GM12878 (cell line): ENCODE data around the gene RFC1. TPM values are rescaled to one million over a fixed set of nuclear protein-coding genes. Genes with fewer than 3 reads are reported as not detected.

ENCODE experiments used
- BACH1 ChIP-seq: fragments of 450-650 bp; IDR thresholded peaks from 2 replicates; pipeline ENCODE4 v1.6.1; 2017; ENCODE audit warnings: mild to moderate bottlenecking, borderline replicate concordance
- BRCA1 ChIP-seq: IDR thresholded peaks from 2 replicates; pipeline ENCODE4 v1.6.1; 2011; ENCODE audit warnings: low read depth, low read length, improper control_type of control experiment
- CREB1 ChIP-seq: IDR thresholded peaks from 2 replicates; pipeline ENCODE4 v1.6.1; 2012; ENCODE audit warnings: low read depth, mild to moderate bottlenecking, inconsistent platforms
- CREM ChIP-seq: IDR thresholded peaks from 2 replicates; pipeline ENCODE4 v1.6.1; 2014; ENCODE audit warnings: antibody characterized with exemption, low read depth
- EGR1 ChIP-seq, 2 experiments: IDR thresholded peaks; 1 replicate in 1 of 2; 2 replicates in 1 of 2; pipeline ENCODE4 v1.6.1; 2011 to 2012; ENCODE audit warnings: low read depth in 2 of 2, low read length in 2 of 2, borderline replicate concordance in 1 of 2, mild to moderate bottlenecking in 1 of 2, moderate library complexity in 1 of 2
- EZH2 ChIP-seq: IDR thresholded peaks from 2 replicates; pipeline ENCODE4 v1.6.1; 2012; ENCODE audit warnings: low read depth, mild to moderate bottlenecking, control low read depth, inconsistent platforms, low read length, borderline replicate concordance; ENCODE audit not compliant: control insufficient read depth
- HCFC1 ChIP-seq: fragments of 150-350 bp; IDR thresholded peaks from 2 replicates; pipeline ENCODE4 v1.6.1; 2014; ENCODE audit warnings: low read length
- HDGF ChIP-seq: fragments of 450-650 bp; IDR thresholded peaks from 2 replicates; pipeline ENCODE4 v1.6.1; 2016; ENCODE audit warnings: antibody characterized with exemption
- IRF4 ChIP-seq: IDR thresholded peaks from 2 replicates; pipeline ENCODE4 v1.6.1; 2011; ENCODE audit warnings: low read depth, low read length
- MXI1 ChIP-seq: fragments of 150-350 bp; IDR thresholded peaks from 2 replicates; pipeline ENCODE4 v1.6.1; 2011; ENCODE audit warnings: low read depth, mild to moderate bottlenecking, inconsistent platforms, low read length, improper control_type of control experiment
- PAX5 ChIP-seq: IDR thresholded peaks from 2 replicates; pipeline ENCODE4 v1.6.1; 2011; ENCODE audit warnings: low read depth, low read length, borderline replicate concordance
- POLR2AphosphoS5 ChIP-seq: IDR thresholded peaks from 2 replicates; pipeline ENCODE4 v1.6.1; 2011; ENCODE audit warnings: mild to moderate bottlenecking, low read length, inconsistent platforms
- RB1 ChIP-seq: fragments of 450-650 bp; formaldehyde crosslinking; IDR thresholded peaks from 2 replicates; pipeline ENCODE4 v1.6.1; 2017; ENCODE audit warnings: mild to moderate bottlenecking, borderline replicate concordance
- SP1 ChIP-seq: IDR thresholded peaks from one replicate; pipeline ENCODE4 v1.6.1; 2011; ENCODE audit warnings: low read depth, low read length
- SUPT20H ChIP-seq: IDR thresholded peaks from 2 replicates; pipeline ENCODE4 v1.6.1; 2011; ENCODE audit warnings: low read depth, mild to moderate bottlenecking, low read length, moderate library complexity, borderline replicate concordance; ENCODE audit not compliant: control insufficient read depth
- ZBTB11 ChIP-seq: fragments of 450-650 bp; formaldehyde crosslinking; IDR thresholded peaks from 2 replicates; pipeline ENCODE4 v1.5.0; 2022; ENCODE audit warnings: mild to moderate bottlenecking, missing genetic modification characterization
- ZNF207 ChIP-seq: fragments of 450-650 bp; IDR thresholded peaks from 2 replicates; pipeline ENCODE4 v1.6.1; 2014; ENCODE audit warnings: antibody characterized with exemption, mild to moderate bottlenecking, borderline replicate concordance
- polyA plus RNA-seq, 11 experiments: library from polyadenylated mRNA; depleted of rRNA in 4 of 11; unstranded in 6 of 11; stranded (reverse) in 5 of 11; fragments of >200 nt; fragmentation: Nextera tagmentation in 4 of 11; fragmentation: Illumina TruSeq in 1 of 11; extraction: Ambion mirVana in 4 of 11; extraction: Trizol in 1 of 11; gene quantifications; 1 replicate in 1 of 11; 2 replicates in 10 of 11; pipeline versions ENCODE4 v1.2.1 to v1.2.3, GENCODE V29; 2011 to 2016; ENCODE audit warnings: inconsistent platforms in 2 of 11, missing spikeins in 2 of 11, low read depth in 1 of 11
- total RNA-seq, 4 experiments: library from RNA; depleted of rRNA in 3 of 4; stranded (reverse); fragments of >200 nt in 3 of 4; fragmentation: Illumina TruSeq in 1 of 4; extraction: Trizol in 1 of 4; gene quantifications; 2 replicates each; pipeline versions ENCODE4 v1.2.1 to v1.2.3, GENCODE V29; 2013 to 2021
- TF ChIP-seq, protein P1 (sequence below): IDR thresholded peaks from 2 replicates; pipeline ENCODE4 v1.6.1; 2011; ENCODE audit warnings: borderline replicate concordance, low read depth, mild to moderate bottlenecking, moderate library complexity, low read length; ENCODE audit not compliant: insufficient read depth, poor library complexity, severe bottlenecking
- TF ChIP-seq, protein P2 (sequence below): IDR thresholded peaks from 2 replicates; pipeline ENCODE4 v1.6.1; 2012; ENCODE audit warnings: low read depth, low read length, improper control_type of control experiment
- TF ChIP-seq, protein P3 (sequence below): fragments of 450-650 bp; IDR thresholded peaks from 2 replicates; pipeline ENCODE4 v1.6.1; 2016; ENCODE audit warnings: mild to moderate bottlenecking, moderate library complexity, borderline replicate concordance

Gene RFC1
- total and polyA plus RNA-seq, 10 of the 15 experiments (the other 5 are each of a cell fraction or from before 2014, with no cell fraction given): 22.5 to 67.8 (median 40.3) TPM

GRCh38 chr4:39365830-39366771 is at the start of gene RFC1 (continued):
- TF ChIP-seq ZBTB11 (CRISPR knock-in tag) (no peak), MXI1 (peak; percentile 69), BACH1 (no peak), IRF4 (0 out of 2 replicates have a peak, but pooled peaks have one; percentile 40), POLR2AphosphoS5 (peak; percentile 63), BRCA1 (peak; percentile 49; the same call in 1 of the 2 replicates), PAX5 (0 out of 2 replicates have a peak, but pooled peaks have one; percentile 22), SUPT20H (no peak), SP1 (peak; percentile 37), EZH2 (no peak), CREM (peak; percentile 100), ZNF207 (no peak; the same call in none of the 2 replicates), HDGF (no peak), RB1 (peak; percentile 99), HCFC1 (peak; percentile 64), CREB1 (peak; percentile 99), EGR1 (IDR thresholded peaks at IDR 0.05; ENCODE audit: borderline replicate concordance in 1 of 2, low read depth in 2 of 2, low read length in 2 of 2) (no peak; a peak in 1 of 3 replicates)
- TF ChIP-seq, protein P1, sequence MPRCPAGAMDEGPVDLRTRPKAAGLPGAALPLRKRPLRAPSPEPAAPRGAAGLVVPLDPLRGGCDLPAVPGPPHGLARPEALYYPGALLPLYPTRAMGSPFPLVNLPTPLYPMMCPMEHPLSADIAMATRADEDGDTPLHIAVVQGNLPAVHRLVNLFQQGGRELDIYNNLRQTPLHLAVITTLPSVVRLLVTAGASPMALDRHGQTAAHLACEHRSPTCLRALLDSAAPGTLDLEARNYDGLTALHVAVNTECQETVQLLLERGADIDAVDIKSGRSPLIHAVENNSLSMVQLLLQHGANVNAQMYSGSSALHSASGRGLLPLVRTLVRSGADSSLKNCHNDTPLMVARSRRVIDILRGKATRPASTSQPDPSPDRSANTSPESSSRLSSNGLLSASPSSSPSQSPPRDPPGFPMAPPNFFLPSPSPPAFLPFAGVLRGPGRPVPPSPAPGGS: peak; percentile 35
- TF ChIP-seq, protein P2, sequence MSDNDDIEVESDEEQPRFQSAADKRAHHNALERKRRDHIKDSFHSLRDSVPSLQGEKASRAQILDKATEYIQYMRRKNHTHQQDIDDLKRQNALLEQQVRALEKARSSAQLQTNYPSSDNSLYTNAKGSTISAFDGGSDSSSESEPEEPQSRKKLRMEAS: peak; percentile 100
- TF ChIP-seq, protein P3, sequence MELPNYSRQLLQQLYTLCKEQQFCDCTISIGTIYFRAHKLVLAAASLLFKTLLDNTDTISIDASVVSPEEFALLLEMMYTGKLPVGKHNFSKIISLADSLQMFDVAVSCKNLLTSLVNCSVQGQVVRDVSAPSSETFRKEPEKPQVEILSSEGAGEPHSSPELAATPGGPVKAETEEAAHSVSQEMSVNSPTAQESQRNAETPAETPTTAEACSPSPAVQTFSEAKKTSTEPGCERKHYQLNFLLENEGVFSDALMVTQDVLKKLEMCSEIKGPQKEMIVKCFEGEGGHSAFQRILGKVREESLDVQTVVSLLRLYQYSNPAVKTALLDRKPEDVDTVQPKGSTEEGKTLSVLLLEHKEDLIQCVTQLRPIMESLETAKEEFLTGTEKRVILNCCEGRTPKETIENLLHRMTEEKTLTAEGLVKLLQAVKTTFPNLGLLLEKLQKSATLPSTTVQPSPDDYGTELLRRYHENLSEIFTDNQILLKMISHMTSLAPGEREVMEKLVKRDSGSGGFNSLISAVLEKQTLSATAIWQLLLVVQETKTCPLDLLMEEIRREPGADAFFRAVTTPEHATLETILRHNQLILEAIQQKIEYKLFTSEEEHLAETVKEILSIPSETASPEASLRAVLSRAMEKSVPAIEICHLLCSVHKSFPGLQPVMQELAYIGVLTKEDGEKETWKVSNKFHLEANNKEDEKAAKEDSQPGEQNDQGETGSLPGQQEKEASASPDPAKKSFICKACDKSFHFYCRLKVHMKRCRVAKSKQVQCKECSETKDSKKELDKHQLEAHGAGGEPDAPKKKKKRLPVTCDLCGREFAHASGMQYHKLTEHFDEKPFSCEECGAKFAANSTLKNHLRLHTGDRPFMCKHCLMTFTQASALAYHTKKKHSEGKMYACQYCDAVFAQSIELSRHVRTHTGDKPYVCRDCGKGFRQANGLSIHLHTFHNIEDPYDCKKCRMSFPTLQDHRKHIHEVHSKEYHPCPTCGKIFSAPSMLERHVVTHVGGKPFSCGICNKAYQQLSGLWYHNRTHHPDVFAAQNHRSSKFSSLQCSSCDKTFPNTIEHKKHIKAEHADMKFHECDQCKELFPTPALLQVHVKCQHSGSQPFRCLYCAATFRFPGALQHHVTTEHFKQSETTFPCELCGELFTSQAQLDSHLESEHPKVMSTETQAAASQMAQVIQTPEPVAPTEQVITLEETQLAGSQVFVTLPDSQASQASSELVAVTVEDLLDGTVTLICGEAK: peak; percentile 36; the same call in 1 of the 2 replicates
